GM18907 (cell line): ENCODE measurements around the gene TBCD.
"Not testable (repeated sequence)": the region's sequence is repeated elsewhere in the genome, so short reads cannot be mapped to it uniquely, and the experiment has no call there.

Experiments used
- ATAC-seq: cut with Tn5 transposase; IDR thresholded peaks from one replicate; pipeline ENCODE4 v1.9.1; 2021; ENCODE audit warnings: mild to moderate bottlenecking, moderate library complexity; ENCODE audit not compliant: unreplicated experiment

The TBCD gene

GRCh38 chr17:82966415-82966814 is 214.6 kb downstream of the TBCD start:
- no peak for ATAC-seq

- no peak for ATAC-seq
Measured at GRCh38 chr17:82967268-82968032, 215.6 kb downstream of the TBCD start.

- not testable (repeated sequence) for ATAC-seq
Measured at GRCh38 chr17:82968033-82968841, 216.4 kb downstream of the TBCD start.

- no peak for ATAC-seq
Measured at GRCh38 chr17:82970067-82970466, 218.2 kb downstream of the TBCD start.

GRCh38 chr17:82970818-82971590 is 219.1 kb downstream of the TBCD start:
- ATAC-seq: no peak

- no peak for ATAC-seq
Measured at GRCh38 chr17:82972836-82973372, 221.0 kb downstream of the TBCD start.

- no peak for ATAC-seq
Measured at GRCh38 chr17:82973456-82974135, 221.7 kb downstream of the TBCD start.

- no peak for ATAC-seq
Measured at GRCh38 chr17:82974136-82974952, 222.5 kb downstream of the TBCD start.

GRCh38 chr17:82976982-82977488 is 225.2 kb downstream of the TBCD start:
- no peak for ATAC-seq

GRCh38 chr17:82977606-82978005 is 225.7 kb downstream of the TBCD start:
- no peak for ATAC-seq

- ATAC-seq: no peak
Measured at GRCh38 chr17:82978765-82979349, 227.0 kb downstream of the TBCD start.

GRCh38 chr17:82979718-82980117 is 227.9 kb downstream of the TBCD start:
- ATAC-seq: no peak

- no peak for ATAC-seq
Measured at GRCh38 chr17:82980632-82981031, 228.8 kb downstream of the TBCD start.

GRCh38 chr17:82981141-82981730 is 229.4 kb downstream of the TBCD start:
- no peak for ATAC-seq

- ATAC-seq: no peak
Measured at GRCh38 chr17:82983510-82984248, 231.8 kb downstream of the TBCD start.

GRCh38 chr17:82984249-82984617 is 232.4 kb downstream of the TBCD start:
- ATAC-seq: not testable (repeated sequence)

GRCh38 chr17:82984751-82985427 is 233.0 kb downstream of the TBCD start:
- ATAC-seq: no peak

GRCh38 chr17:82985428-82985805 is 233.6 kb downstream of the TBCD start:
- no peak for ATAC-seq
